T-helper 2 cell treated with Interferon-gamma antibody and Interleukin-4, amounts not matched to agents 100 ng/mL and 5 ng/mL, for 36 hours (primary cell): ENCODE measurements around the gene TPCN1. TPM values are rescaled to one million over a fixed set of nuclear protein-coding genes. Genes with fewer than 3 reads are reported as not detected.

Experiments used
- intact Hi-C: fragments of 100-400 bp; cut with micrococcal nuclease; formaldehyde crosslinking; loops from one replicate; pipeline ENCODE4 v1.15.1; 2023
- total RNA-seq: library from RNA; stranded (reverse); gene quantifications from 2 replicates; pipeline ENCODE4 v1.2.3, GENCODE V29; 2022

TPCN1 gene
- 34.2 and 38.4 TPM in 2 replicates for total RNA-seq

GRCh38 chr12:113221181-113221996, at the start of gene TPCN1:
Gene TPCN1 (plus strand): TSS chr12:113221464. CDS start chr12:113226853, 5,389 bp downstream.
- intact Hi-C loops = loop anchor here (1.0 to 5.0 kb wide), 6 partner anchors 12 to 137 kb away; partner anchors contain the start of gene PLBD2

DNA sequence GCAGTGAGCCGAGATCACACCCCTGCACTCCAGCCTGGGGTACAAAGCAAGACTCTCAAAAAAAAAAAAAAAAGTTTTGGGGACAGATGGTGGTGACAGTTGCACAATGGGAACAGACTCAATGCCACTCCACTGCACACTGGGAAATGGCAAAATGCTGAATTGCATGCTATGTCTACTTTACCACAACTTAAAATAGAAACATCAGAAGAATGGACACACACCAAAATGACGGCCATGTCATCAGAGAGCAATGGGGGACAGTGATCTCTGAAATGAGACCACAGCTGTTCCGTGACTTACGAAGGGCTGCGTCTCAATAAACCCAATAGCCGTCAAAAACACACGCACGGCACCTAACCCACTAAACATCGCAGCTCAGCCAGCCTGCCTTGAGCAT, 49.7 kb upstream of the TPCN1 start:
- intact Hi-C loops = loop anchor here (5.0 kb wide), 1 partner anchor 179 kb away; no protein-coding TSS in a partner anchor

DNA sequence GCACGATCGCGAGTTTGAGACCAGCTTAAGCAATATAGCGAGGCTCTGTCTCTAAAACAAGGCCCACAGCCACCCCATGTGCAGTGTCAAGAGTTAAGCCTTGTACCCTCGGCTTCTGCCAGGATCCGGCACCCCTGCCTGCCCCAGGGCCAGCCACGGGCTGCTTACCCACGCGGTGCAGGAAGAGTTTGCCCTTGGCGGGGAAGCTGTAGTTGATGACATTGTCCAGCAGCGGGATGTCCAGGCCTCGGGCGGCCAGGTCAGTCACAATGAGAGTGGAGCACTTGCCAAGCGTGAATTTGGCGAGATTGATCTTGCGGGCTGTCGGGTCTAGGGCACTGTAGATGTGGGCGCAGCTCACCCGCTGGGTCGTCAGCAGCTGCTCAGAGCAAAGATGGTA, 49.1 kb upstream of the TPCN1 start:
- intact Hi-C loops = loop anchor here (5.0 kb wide), 1 partner anchor 180 kb away; no protein-coding TSS in a partner anchor

DNA sequence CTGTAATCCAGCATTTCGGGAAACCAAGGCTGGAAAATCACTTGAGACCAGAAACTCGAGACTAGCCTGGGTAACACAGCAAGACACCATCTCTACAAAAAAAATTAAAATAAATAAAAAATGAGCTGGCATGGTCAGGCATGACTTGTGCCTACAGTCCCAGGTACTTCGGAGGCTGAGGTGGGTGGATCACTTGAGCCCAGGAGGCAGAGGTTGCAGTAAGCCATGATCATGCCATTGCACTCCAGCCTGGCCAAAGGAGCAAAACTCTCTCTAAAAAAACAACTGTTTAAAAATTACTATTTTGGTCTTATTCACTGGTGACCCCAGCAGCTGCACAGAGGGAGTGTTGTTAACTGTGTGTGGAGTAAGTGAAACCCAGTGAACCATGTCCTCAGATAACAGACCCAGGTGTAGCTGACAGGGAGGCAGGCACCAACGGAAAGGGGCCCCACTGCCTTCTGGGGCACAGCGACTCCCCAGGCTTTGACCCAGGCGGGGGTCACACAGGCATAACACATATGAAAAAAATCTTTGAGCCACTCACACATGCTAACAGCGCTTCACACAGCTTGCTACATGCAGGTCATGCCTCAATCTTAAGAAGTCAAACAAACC, 48.1 kb upstream of the TPCN1 start:
- intact Hi-C loops = loop anchor here (5.0 kb wide), 1 partner anchor 181 kb away; no protein-coding TSS in a partner anchor

GRCh38 chr12:113174461-113175384, 46.5 kb upstream of the TPCN1 start:
- intact Hi-C loops = loop anchor here (1.0 to 5.0 kb wide), 2 partner anchors 126 to 182 kb away; no protein-coding TSS in a partner anchor

- intact Hi-C loops = no loop called here
These were observed 42.2 kb upstream of the TPCN1 start for GRCh38 chr12:113179023-113179422.

- intact Hi-C loops = loop anchor here (5.0 to 10.0 kb wide), 2 partner anchors 43 to 206 kb away; partner anchors contain the start of genes OAS2 and RASAL1
These were observed 40.9 kb upstream of the TPCN1 start for GRCh38 chr12:113180333-113180732.

DNA sequence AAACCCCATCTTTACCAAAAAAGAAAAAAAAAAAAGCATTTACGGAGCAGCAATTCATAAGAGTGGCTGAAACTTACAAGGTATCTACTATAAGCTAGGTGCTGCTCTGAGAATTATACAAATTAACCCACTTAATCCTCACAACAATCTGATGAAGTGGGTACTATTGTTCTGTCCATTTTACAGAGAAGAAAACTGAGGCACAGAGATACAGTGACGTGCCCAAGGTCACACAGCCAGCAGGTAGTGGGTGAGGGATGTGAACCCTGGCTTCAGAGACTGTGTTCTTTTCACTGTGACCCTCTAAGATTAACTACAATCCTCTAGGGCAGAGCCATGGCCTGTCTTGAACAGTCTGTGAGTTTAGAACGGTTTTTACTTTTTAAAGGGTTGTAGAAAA, 39.3 kb upstream of the TPCN1 start:
- intact Hi-C loops = loop anchor here (5.0 to 10.0 kb wide), 2 partner anchors 45 to 207 kb away; partner anchors contain the start of genes OAS2 and RASAL1

DNA sequence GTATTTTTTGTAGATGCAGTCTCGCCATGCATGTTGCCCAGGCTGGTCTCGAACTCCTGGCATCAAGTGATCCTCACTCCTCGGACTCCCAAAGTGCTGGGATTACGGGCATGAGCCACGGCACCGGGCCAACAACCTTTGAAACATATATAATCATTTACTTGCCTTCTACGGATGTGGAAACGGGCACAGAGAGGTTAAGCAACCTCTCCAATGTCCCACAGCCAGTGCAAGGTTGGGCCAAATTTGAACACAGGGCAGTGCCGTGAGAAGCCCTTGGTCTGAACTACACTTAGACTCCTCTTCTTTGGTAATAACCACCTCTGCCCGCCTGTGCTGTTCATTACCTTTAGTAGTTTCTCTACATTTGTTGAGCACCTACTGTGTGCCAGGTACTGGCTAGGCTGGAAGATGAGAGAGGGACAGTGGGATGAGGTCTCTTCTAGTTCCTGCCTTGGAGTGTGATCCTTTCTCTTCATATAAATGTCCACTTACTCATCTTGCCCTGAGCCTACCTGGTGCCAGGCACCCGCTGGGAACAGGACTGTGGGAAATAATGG, 38.2 kb upstream of the TPCN1 start:
- intact Hi-C loops = loop anchor here (5.0 to 10.0 kb wide), 2 partner anchors 46 to 208 kb away; partner anchors contain the start of genes OAS2 and RASAL1

DNA sequence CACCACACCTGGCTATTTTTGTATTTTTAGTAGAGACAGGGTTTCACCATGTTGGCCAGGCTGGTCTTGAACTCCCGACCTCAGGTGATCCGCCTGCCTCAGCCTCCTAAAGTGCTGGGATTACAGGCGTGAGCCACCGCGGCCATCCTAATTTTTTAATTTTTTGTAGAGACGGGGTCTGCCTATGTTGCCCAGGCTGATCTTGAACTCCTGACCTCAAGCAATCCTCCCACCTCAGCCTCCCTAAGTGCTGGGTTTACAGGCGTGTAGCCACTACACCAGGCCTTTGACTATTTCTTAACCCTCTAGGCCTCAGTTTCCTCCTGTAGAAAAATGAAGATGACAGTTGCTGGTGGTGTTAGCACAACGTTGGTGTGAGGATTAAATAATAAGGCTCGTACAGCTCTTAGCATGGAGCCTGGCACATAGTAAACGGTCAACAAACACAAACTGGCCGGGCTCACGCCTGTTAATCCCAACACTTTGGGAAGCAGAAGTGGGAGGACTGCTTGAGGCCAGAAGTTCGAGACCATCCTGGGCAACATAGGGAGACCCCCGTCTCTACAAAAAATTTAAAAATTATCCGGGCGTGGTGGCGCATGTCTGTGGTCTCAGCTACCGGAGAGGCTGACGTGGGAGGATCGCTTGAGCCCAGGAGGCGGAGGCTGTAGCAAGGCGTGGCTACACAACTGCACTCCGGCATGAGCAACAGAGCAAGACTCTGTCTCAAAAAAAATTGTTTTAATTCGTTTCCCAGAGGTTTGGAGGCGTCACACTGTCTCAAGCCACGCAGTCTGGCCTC, 37.0 kb upstream of the TPCN1 start:
- intact Hi-C loops = loop anchor here (1.0 to 10.0 kb wide), 4 partner anchors 31 to 209 kb away; partner anchors contain the start of genes OAS2, RASAL1 and TPCN1

DNA sequence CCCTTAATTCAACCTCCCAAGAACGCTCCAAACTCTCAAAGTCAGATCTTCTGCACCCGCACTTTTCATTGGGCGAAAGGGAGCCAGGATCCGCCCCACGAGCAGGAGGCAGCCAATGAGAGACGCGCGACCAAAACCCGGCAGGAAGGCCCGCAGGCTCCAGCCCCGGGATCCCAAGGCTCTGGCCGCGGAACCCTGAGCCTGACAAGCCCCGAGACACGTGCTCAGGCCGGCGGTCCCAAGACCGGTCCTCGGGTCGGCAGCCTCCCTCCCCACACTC, 36.4 kb upstream of the TPCN1 start:
- intact Hi-C loops = loop anchor here (1.0 to 10.0 kb wide), 7 partner anchors 23 to 210 kb away; partner anchors contain the start of genes OAS2, PLBD2, RASAL1 and SLC8B1

DNA sequence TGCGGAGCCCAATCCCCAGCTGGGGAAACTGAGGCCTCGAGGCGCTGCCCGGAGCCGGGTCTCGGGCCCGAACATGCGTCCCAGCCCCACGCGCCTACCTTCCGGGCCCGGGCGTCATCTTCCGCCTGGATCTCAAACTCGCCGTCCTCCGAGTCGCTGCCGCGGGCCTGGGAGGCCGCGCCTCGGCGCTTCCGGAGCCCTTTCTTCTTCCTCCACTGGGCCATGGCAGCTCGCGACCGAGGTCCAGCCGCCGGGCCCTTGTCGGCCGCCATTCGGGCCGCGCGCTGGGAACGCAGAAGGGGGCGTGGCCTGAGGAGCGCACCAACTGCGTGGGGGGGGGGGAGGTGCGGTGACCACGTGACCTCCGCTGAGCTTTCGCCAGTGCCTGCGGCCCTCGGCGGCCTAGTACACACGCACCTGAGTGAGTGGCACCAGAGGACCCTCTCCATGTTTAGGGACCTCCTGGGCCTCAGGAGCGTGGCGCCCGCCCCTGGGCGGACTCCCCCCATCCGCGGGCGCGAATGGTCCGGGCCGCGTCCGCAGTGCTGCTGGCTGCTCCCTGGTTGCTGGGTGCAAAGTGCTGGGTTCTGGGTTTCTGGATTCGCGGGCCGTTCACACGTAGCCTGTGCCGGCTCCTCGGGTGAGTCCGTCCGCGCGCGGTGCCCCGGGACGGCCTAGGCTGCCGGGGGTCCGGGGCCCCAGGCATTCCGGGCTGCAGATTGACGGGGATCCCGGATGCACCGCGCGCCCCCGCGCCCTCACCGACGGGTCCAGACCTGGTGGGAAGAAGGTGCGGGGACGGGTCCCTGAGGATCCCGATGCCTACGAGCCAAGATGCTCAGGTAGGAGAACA, 35.9 kb upstream of the TPCN1 start, which contains the start of the genes DDX54 and RITA1:
TSS of gene DDX54 (minus strand) at position 299 of the 853 bp plus-strand sequence. CDS start at position 272, 27 bp downstream.
TSS of gene RITA1 (plus strand) at position 542 of the 853 bp plus-strand sequence. CDS start 1,026 bp downstream, outside the sequence.
- intact Hi-C loops = loop anchor here (1.0 to 10.0 kb wide), 5 partner anchors 23 to 211 kb away; partner anchors contain the start of genes OAS2, PLBD2 and SLC8B1

GRCh38 chr12:113186033-113186365, 35.3 kb upstream of the TPCN1 start:
- intact Hi-C loops = loop anchor here (10.0 kb wide), 1 partner anchor 211 kb away; the partner anchor contains the start of gene OAS2

GRCh38 chr12:113186666-113187325, 34.5 kb upstream of the TPCN1 start:
- intact Hi-C loops = loop anchor here (10.0 kb wide), 1 partner anchor 212 kb away; the partner anchor contains the start of gene OAS2

- intact Hi-C loops = loop anchor here (10.0 kb wide), 1 partner anchor 215 kb away; the partner anchor contains the start of gene OAS2
These were observed 31.9 kb upstream of the TPCN1 start for GRCh38 chr12:113189361-113189760.

GRCh38 chr12:113190761-113191160, 30.5 kb upstream of the TPCN1 start:
- intact Hi-C loops = no loop called here

DNA sequence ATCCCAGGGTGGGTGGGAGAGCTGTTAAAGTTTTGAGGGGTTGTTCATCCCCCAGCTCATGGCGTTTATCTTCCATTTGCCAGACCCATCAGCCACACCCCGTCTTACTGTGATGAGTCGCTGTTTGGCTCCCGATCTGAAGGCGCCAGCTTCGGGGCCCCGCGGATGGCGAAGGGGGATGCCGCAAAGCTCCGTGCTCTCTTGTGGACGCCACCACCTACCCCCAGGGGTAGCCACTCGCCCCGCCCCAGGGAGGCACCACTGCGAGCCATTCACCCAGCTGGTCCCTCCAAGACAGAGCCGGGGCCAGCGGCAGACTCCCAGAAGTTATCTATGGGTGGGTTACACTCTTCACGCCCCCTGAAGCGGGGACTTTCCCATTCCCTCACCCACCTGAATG, 30.0 kb upstream of the TPCN1 start:
- intact Hi-C loops = no loop called here

- intact Hi-C loops = no loop called here
These were observed 26.3 kb upstream of the TPCN1 start for GRCh38 chr12:113194971-113195391.
